Hematopoietic multipotent progenitor cell (in vitro differentiated cells): ENCODE results near the gene TMEM132C. TPM values are rescaled to one million over a fixed set of nuclear protein-coding genes. Genes with fewer than 3 reads are reported as not detected.

Experiments used
- DNase-seq, 3 donors: peaks; one replicate each; pipeline ENCODE4 v3.0.0-alpha.2; 2011 to 2015; ENCODE audit warnings: low read depth in 2 of 3, low spot score in 2 of 3
- total RNA-seq: library from RNA; depleted of rRNA; stranded (reverse); fragments of >200 nt; gene quantifications from one replicate; pipeline ENCODE4 v1.2.3, GENCODE V29; 2012

Gene TMEM132C
- total RNA-seq, 1 donor, result under 0.01 TPM

GRCh38 chr12:128286970-128287369 is 20.0 kb downstream of the TMEM132C start:
- no peak for DNase-seq

GRCh38 chr12:128288357-128288756 is 21.4 kb downstream of the TMEM132C start:
- DNase-seq, result no peak

GRCh38 chr12:128288896-128289295 is 21.9 kb downstream of the TMEM132C start:
- DNase-seq, result no peak

- DNase-seq, result no peak
Observed at GRCh38 chr12:128290938-128291337, 24.0 kb downstream of the TMEM132C start.

GRCh38 chr12:128298091-128298748 is 31.2 kb downstream of the TMEM132C start:
- DNase-seq, result no peak

- no peak for DNase-seq
Observed at GRCh38 chr12:128305336-128305892, 38.4 kb downstream of the TMEM132C start.

GRCh38 chr12:128307791-128308190 is 40.8 kb downstream of the TMEM132C start:
- no peak for DNase-seq

- DNase-seq, result no peak
Observed at GRCh38 chr12:128312661-128313060, 45.7 kb downstream of the TMEM132C start.

GRCh38 chr12:128313931-128314330 is 47.0 kb downstream of the TMEM132C start:
- no peak for DNase-seq

- no peak for DNase-seq
Observed at GRCh38 chr12:128314611-128315010, 47.6 kb downstream of the TMEM132C start.

GRCh38 chr12:128316078-128316477 is 49.1 kb downstream of the TMEM132C start:
- DNase-seq, result no peak

GRCh38 chr12:128316973-128317526 is 50.1 kb downstream of the TMEM132C start:
- DNase-seq, result peak in 1 of 3 donors; percentile 0

- DNase-seq, result no peak
Observed at GRCh38 chr12:128318341-128318740, 51.4 kb downstream of the TMEM132C start.

GRCh38 chr12:128318946-128319345 is 52.0 kb downstream of the TMEM132C start:
- DNase-seq, result no peak

- DNase-seq, result no peak
Observed at GRCh38 chr12:128322341-128322740, 55.4 kb downstream of the TMEM132C start.

- no peak for DNase-seq
Observed at GRCh38 chr12:128323145-128323920, 56.4 kb downstream of the TMEM132C start.

GRCh38 chr12:128325646-128326045 is 58.7 kb downstream of the TMEM132C start:
- DNase-seq, result no peak

- DNase-seq, result no peak
Observed at GRCh38 chr12:128326406-128326805, 59.4 kb downstream of the TMEM132C start.

GRCh38 chr12:128328961-128329360 is 62.0 kb downstream of the TMEM132C start:
- DNase-seq, result no peak

GRCh38 chr12:128336204-128337070 is 69.5 kb downstream of the TMEM132C start:
- no peak for DNase-seq

GRCh38 chr12:128337071-128337345 is 70.0 kb downstream of the TMEM132C start:
- DNase-seq, result no peak
